HG02852 (cell line): ENCODE data around the gene PMPCB.

Experiments
- ATAC-seq: cut with Tn5 transposase; IDR thresholded peaks from one replicate; pipeline ENCODE4 v1.9.1; 2021; ENCODE audit warnings: mild to moderate bottlenecking, moderate library complexity; ENCODE audit not compliant: unreplicated experiment

PMPCB gene

GRCh38 chr7:103325744-103326143 lies 28.5 kb downstream of the PMPCB start:
- ATAC-seq, result no peak

GRCh38 chr7:103336761-103337160 lies 39.5 kb downstream of the PMPCB start:
- ATAC-seq, result no peak

DNA sequence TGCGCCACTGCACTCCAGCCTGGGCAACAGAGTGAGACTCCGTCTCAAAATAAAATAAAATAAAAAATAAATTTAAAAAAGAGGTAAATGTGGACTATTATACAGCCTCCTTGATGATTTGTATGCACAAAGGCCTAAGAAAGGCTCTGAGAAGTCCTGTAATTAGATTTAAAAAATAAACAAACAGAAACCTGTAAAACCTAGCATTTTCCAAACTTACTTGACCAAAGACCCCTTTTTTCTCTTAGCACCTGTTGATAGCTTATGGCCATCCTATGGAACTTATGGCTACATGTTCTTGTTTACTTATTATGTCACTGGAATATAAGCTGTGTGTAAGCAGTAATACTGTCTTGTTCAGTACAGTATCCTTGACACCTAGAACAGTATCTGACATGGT lies 41.6 kb downstream of the PMPCB start:
- no peak for ATAC-seq

DNA sequence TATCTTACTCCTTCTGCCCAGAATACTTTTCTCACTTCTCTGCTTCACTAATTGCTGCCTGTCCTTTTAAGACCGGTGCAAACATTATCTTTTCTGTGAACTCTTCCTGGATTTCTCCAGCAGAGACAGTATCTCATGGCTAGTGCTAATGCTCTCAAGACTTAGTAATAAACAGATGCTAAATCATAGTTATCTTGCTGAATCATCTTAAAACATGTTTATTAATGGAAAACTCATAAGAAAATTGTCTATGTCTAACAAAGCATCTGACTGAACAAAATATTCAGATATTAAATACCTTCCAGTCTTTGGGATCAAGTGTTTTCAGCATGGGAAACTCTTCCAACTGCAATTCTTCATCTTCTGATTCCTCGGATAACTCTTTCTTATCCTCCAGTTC lies 44.2 kb downstream of the PMPCB start:
- no peak for ATAC-seq

- ATAC-seq, result no peak
Observed at GRCh38 chr7:103343332-103343731, 46.1 kb downstream of the PMPCB start.

DNA sequence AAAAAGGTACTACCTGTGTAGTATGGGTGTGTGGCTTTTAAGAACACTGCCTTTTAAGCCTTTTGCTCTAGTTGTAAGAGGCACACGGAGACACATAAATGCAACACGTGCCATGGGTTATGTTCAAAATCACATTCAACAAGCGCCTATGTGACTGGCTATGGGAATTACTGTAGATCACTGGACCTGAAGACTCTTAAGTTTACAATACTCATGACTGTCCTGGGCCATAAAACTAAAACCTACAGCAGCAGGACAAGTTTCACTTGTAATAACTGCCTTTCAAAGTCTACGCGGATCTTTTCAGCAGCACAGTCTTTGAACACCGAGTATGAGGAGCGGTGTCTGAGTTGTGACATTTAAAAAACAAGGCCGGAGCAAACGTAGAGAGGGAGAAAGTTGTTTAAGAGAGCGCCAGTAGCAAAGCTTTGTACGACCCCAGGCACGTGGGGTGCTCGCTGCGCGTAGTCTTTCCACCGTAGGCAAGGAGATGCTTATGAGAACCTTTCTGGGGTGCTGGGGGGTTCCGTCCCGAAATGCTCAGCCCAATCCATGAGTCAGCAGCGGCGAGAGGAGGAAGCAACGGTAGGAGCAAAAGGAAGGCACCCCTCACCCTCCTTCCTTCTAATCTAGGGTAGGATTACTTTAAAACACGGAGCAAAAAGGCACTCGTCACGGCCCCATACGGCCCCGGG lies 46.7 kb downstream of the PMPCB start:
- peak; percentile 16 for ATAC-seq

DNA sequence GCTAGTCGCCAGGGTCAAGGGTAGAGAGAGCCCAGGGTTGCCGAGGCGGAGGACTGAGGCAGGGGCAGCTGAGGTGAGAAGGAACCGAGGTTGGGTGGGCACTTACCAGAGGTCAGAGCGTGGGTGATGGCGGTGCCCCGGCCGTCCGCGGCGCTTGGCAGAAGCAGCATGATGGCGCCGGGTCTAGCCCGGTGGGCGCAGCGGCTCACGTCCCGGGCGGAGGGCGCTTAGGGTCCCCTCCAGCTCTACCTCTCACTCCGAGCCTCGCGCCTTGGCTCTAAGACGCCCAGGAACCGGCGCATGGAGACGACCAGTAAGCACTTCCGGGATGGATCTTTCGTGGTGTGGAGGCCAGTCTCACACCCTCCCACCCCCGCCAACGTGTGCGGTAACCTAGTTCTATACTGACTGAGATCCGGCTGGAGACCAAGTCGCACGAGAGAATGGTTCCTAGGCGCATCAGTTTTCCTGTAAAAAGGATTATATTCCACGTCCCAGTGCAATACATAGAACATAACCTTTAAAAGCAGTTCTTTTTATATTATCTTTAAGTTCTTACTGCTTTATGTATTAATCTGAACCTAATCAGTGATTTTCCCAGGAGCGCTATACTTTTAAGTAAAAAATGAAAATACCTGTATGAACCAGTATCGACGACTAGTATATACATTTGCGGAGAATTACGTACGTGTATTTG lies 47.4 kb downstream of the PMPCB start, which contains the start of gene DNAJC2:
DNAJC2 (minus strand) TSS at position 315 of the 697 bp plus-strand sequence; CDS start at position 170, 145 bp downstream.
- peak; percentile 81 for ATAC-seq

DNA sequence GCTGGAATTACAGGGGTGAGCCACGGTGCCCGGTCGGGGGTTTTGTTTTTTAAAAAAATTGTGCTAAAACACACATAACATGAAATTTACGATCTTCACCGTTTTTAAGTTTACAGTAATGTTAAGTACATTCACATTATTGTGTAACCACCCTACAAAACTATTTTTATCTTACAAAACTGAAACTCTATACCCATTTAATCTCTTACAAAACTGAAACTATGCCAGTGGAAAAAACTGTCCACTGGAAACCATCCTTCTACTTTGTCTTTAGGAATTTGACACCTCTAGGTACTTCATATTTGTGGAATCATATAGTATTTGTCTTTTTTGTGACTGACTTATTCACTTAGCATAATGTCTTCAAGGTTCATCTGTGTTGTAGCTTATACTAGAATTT lies 49.2 kb downstream of the PMPCB start:
- ATAC-seq, result no peak

GRCh38 chr7:103347507-103348267 lies 50.5 kb downstream of the PMPCB start, which contains the start of gene PSMC2:
Gene PSMC2 (plus strand): TSS chr7:103347643. CDS start chr7:103347712, 69 bp downstream.
- peak; percentile 69 for ATAC-seq

GRCh38 chr7:103348452-103348851 lies 51.2 kb downstream of the PMPCB start:
- ATAC-seq, result no peak

DNA sequence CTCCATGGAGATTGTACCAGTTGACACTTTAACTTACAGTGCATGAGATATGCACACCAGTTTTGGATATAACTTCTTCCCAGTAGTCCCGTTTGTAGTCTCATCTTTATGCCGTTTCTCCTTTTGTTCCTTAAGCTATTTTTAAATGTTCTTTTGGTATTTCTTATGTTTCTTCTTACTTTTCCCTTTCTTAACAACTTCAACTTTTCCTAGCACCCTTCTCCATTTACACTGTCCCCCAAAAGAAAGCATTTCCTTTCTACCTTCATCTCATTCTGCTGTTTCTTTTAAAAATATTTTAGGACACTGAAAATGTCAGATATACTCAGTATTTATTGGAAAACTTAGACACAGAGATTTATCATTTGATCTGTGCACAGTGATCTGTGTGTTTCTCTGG lies 51.7 kb downstream of the PMPCB start:
- no peak for ATAC-seq

DNA sequence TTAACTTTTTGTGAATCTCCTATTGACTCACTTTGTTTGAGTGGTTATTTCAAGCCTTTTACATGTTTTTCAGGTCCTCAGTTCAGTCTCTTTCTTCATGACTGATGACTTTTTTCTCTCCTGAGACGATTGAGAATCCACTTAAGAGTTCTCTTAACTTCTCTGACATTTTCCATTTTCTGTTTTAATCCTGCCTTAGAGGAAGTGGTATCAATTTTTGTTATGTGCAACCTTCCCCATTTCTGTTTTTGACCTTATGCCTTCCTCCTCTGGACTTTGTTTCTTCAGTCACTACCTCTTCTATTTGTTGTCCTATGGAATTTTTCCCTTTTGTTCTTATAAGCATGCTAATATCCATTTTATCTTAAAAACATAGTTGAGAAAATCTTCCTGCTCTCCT lies 52.6 kb downstream of the PMPCB start:
- ATAC-seq, result no peak
